ENCODE data around the gene MYH6.

The MYH6 gene

GRCh38 chr14:23385642-23386265 lies 22.3 kb downstream of the MYH6 start:
- TF ChIP-seq CTCF (IDR thresholded peaks at IDR 0.05; ENCODE audit: insufficient read depth, low read depth, low read length, missing control alignments): no peak
- no peak for DNase-seq (ENCODE audit: low read depth)
- no peak overlapping the region for H3K4me3 ChIP-seq (ENCODE audit: low read length)

- no peak for DNase-seq (ENCODE audit: low read depth)
- H3K4me3 ChIP-seq (ENCODE audit: low read length): no peak overlapping the region
- TF ChIP-seq CTCF (IDR thresholded peaks at IDR 0.05; ENCODE audit: insufficient read depth, low read depth, low read length, missing control alignments): no peak
These were observed 22.8 kb downstream of the MYH6 start for GRCh38 chr14:23385244-23385641.

- H3K4me3 ChIP-seq (ENCODE audit: low read length): no peak overlapping the region
- DNase-seq (ENCODE audit: low read depth): no peak
- no peak for TF ChIP-seq CTCF (IDR thresholded peaks at IDR 0.05; ENCODE audit: insufficient read depth, low read depth, low read length, missing control alignments)
These were observed 23.6 kb downstream of the MYH6 start for GRCh38 chr14:23384364-23385080.

GRCh38 chr14:23382731-23383440 lies 25.2 kb downstream of the MYH6 start:
- no peak for DNase-seq (ENCODE audit: low read depth)
- no peak overlapping the region for H3K4me3 ChIP-seq (ENCODE audit: low read length)
- no peak for TF ChIP-seq CTCF (IDR thresholded peaks at IDR 0.05; ENCODE audit: insufficient read depth, low read depth, low read length, missing control alignments)

- no peak for TF ChIP-seq CTCF (IDR thresholded peaks at IDR 0.05; ENCODE audit: insufficient read depth, low read depth, low read length, missing control alignments)
- H3K4me3 ChIP-seq (ENCODE audit: low read length): no peak overlapping the region
- DNase-seq (ENCODE audit: low read depth): no peak
These were observed 25.8 kb downstream of the MYH6 start for GRCh38 chr14:23382276-23382675.

GRCh38 chr14:23381871-23382270 lies 26.2 kb downstream of the MYH6 start:
- DNase-seq (ENCODE audit: low read depth): no peak
- H3K4me3 ChIP-seq (ENCODE audit: low read length): no peak overlapping the region
- no peak for TF ChIP-seq CTCF (IDR thresholded peaks at IDR 0.05; ENCODE audit: insufficient read depth, low read depth, low read length, missing control alignments)
